Activated CD4-positive, alpha-beta T cell treated with anti-CD3 and anti-CD28 coated beads, Interleukin-2, amount 50 U/mL, for 24 hours (primary cell): ENCODE results near the gene ST3GAL4.
"Not testable (repeated sequence)": the region's sequence is repeated elsewhere in the genome, so short reads cannot be mapped to it uniquely, and the experiment has no call there.

Experiments
- DNase-seq, 2 donors: peaks; one replicate each; pipeline ENCODE4 v3.0.0-alpha.2; 2020; ENCODE audit warnings: low read depth in 1 of 2, low spot score in 1 of 2

ST3GAL4 gene

GRCh38 chr11:126384449-126385070 is 29.1 kb downstream of the ST3GAL4 start:
- DNase-seq = no peak

- DNase-seq = no peak
These were observed 30.7 kb downstream of the ST3GAL4 start for GRCh38 chr11:126385991-126386728.

GRCh38 chr11:126386729-126387071 is 31.2 kb downstream of the ST3GAL4 start:
- DNase-seq = not testable (repeated sequence)

- no peak for DNase-seq
These were observed 32.4 kb downstream of the ST3GAL4 start for GRCh38 chr11:126387857-126388256.

GRCh38 chr11:126390272-126390867 is 34.9 kb downstream of the ST3GAL4 start:
- no peak for DNase-seq

GRCh38 chr11:126391286-126391954 is 35.9 kb downstream of the ST3GAL4 start:
- DNase-seq = no peak

GRCh38 chr11:126391970-126392632 is 36.6 kb downstream of the ST3GAL4 start:
- no peak for DNase-seq

- DNase-seq = no peak
These were observed 37.1 kb downstream of the ST3GAL4 start for GRCh38 chr11:126392633-126393013.

GRCh38 chr11:126393143-126393542 is 37.7 kb downstream of the ST3GAL4 start:
- no peak for DNase-seq

- no peak for DNase-seq
These were observed 38.5 kb downstream of the ST3GAL4 start for GRCh38 chr11:126394036-126394435.

- not testable (repeated sequence) for DNase-seq
These were observed 39.2 kb downstream of the ST3GAL4 start for GRCh38 chr11:126394634-126395072.

- not testable (repeated sequence) for DNase-seq
These were observed 40.3 kb downstream of the ST3GAL4 start for GRCh38 chr11:126395784-126396183.

- not testable (repeated sequence) for DNase-seq
These were observed 40.8 kb downstream of the ST3GAL4 start for GRCh38 chr11:126396266-126396665.

- DNase-seq = no peak
These were observed 41.5 kb downstream of the ST3GAL4 start for GRCh38 chr11:126396965-126397364.

GRCh38 chr11:126398296-126398695 is 42.8 kb downstream of the ST3GAL4 start:
- no peak for DNase-seq

GRCh38 chr11:126398721-126399120 is 43.2 kb downstream of the ST3GAL4 start:
- no peak for DNase-seq

GRCh38 chr11:126400019-126400418 is 44.5 kb downstream of the ST3GAL4 start:
- no peak for DNase-seq

- DNase-seq = no peak
These were observed 45.0 kb downstream of the ST3GAL4 start for GRCh38 chr11:126400479-126400878.

GRCh38 chr11:126403022-126403581 is 47.6 kb downstream of the ST3GAL4 start:
- DNase-seq = no peak

GRCh38 chr11:126403658-126404057 is 48.2 kb downstream of the ST3GAL4 start:
- no peak for DNase-seq

- DNase-seq = no peak
These were observed 48.9 kb downstream of the ST3GAL4 start for GRCh38 chr11:126404367-126404766.
